SH-SY5Y (cell line): ENCODE results near the gene ELMOD1.

Source experiments
- GATA2 ChIP-seq: IDR thresholded peaks from 2 replicates; pipeline ENCODE4 v1.6.1; 2011; ENCODE audit warnings: mild to moderate bottlenecking, low read depth, low read length
- GATA3 ChIP-seq: IDR thresholded peaks from 2 replicates; pipeline ENCODE4 v1.6.1; 2011; ENCODE audit warnings: low read depth, mild to moderate bottlenecking, low read length, moderate library complexity

GRCh38 chr11:107565219-107565937 lies 25.6 kb upstream of the ELMOD1 start, which contains the start of gene ALKBH8:
- TF ChIP-seq GATA2 (no peak), GATA3 (no peak)
